ENCODE results near the gene MPC2.

MPC2 gene

DNA sequence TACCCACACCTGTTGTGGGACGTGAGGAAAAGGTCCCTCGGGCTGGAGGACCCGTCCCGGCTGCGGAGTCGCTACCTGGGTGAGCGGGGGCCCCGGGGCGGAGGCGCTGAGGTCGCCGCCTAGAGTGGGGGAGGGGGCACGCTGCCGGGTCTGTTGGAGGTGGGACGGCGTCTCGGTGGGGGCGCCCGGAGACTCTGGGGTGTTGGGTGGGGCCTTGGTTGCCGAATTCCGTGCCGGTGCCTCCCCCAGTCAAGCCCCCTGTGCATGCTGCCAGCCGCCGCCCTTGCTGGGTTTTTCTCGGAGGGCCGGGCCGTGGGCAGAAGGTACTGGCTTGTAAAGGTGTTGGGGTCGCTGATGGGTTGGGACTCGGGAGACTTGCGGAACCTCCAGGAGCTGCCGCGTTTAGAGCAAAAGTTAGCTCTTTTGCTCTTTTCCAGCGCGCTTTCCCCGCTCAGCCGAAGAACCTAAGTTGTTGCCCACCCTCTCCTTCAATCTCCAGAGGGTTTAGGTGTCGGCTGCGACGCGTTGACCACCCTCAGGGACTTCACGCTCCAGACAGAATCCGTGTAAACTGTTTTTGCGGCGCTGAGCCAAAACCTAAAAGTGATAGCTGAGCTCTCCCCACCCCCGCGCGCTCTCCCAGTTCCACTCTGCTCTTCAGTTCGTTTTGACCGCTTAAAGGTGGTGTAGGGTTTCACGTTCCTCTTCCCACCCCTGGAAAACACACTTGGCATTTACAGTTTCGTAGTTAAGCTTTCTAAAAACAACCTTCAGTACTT lies at the start of gene MPC2:
Gene MPC2 (minus strand): TSS at position 143 of the 779 bp plus-strand sequence. CDS start 1,231 bp downstream, outside the sequence.
- DNase-seq = peak; percentile 74

DNA sequence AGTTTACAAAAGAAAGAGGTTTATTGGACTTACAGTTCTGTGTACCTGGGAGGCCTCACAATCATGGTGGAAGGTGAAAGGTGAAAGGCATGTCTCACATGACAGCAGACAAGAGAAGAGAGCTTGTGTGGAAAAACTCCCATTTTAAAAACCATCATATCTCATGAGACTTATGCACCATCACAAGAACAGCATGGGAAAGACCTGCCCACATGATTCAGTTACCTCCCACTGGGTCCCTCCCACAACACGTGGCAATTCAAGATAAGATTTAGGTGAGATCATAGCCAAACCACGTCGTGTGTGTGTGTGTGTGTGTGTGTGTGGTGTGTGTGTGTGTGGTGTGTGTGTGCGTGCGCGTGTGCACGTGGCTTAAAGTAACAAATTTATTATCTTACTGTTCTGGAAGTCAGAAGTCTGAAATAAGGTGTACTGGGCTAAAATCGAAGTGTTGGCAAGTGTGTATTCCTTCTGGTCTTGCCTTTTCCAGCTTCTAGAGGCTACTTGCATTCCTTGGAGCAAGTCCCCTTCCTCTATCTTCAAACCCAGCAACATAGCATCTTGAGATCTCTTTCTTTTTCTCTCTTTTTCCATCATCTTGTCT lies 48.1 kb upstream of the MPC2 start:
- DNase-seq = no peak

GRCh38 chr1:167983797-167984420 lies 47.0 kb upstream of the MPC2 start:
- no peak for DNase-seq

- no peak for DNase-seq
Observed at GRCh38 chr1:167981933-167982332, 45.1 kb upstream of the MPC2 start.

DNA sequence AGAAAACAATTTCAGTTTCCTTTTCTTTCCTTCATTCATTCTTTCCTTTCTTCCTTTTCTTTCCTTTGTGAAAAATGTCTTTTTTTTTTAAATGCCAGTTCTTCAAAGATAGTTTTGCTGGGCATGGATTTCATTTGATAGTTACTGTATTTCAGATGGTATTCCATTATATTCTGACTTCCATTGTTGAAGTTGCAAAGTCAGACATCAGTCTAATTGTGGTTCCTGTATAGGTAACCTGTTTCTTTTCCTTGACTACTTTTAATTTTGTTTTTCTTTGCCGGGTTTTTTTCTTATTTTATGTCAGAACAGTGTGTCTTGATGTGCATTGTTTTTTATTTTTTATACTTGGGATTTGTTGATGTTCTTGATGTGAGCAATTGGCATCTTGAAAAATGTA lies 40.4 kb upstream of the MPC2 start:
- DNase-seq = no peak

- no peak for DNase-seq
Observed at GRCh38 chr1:167974698-167975097, 37.8 kb upstream of the MPC2 start.

DNA sequence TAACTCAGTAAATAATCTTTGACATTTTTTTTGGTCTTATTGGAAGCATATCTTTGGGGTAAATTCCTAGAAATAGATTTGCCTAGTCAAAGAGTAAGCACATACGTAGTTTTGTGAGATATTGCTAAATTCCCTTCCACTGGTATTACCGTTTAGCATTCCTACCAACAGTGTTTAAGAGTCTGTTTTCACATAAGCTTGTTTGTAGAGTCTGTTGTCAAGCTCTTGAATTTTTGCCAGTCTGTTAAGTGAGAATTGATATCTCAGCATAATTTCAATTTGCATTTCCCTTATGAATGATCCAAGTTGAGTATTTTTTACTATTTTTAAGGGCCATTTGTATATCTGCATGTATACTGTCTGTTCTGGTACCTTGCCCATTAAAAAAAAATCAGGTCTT lies 37.0 kb upstream of the MPC2 start:
- DNase-seq = no peak

DNA sequence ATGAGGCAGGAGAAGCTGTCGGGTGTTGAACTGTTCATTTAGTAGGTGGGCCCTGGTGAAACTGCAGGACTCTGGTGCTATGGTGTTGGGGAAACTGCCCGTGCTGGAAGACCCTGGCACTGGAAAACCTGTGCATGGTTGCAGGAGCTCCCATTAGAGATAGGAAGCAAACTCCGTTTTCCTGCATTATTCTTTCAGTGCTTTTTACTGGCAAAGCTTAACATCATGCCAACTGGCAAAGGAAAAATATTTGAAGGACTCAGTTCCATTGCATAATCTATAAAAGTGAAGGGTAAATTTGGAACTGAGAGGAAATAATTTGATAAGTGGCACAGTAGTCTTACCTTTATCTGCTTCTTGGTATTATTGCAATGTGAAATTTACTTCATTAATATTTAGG lies 31.7 kb upstream of the MPC2 start:
- DNase-seq = no peak

GRCh38 chr1:167966050-167966449 lies 29.2 kb upstream of the MPC2 start:
- DNase-seq = no peak

GRCh38 chr1:167964646-167965045 lies 27.8 kb upstream of the MPC2 start:
- DNase-seq = no peak

DNA sequence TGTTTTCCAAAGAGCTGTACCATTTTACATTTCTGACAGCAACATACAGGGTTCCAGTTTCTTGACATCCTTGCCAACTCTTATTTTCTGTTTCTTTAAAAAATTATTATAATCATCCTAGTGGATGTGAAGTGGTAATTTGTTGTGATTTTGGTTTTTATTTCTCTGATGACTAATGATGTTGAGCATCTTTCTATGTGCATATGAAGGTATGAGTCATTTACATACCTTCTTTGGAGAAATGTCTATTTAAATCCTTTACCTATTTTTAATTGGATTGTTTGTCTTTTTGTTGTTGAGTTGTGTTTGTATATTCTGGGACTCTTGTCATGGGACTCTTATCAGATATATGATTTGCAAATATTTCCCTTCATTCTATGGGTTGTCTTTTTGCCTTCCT lies 20.8 kb upstream of the MPC2 start:
- no peak for DNase-seq

DNA sequence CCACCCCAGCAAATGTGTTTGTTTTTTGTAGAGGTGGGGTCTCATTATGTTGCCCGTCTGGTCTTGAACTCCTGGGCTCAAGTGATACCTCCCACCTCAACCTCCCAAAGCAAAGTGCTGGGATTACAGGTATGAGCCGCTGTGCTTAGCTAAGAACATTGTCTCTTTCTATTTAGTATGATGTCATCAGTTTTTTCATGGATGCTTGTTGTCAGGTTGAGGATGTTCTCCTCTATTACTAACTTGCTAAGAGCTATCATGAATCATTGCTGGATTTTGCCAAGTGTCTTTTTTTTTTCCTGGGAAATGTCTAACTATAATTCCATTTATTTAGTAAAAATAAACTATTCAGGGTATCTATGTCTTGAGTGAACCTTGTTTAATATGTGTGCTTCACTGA lies 19.0 kb upstream of the MPC2 start:
- no peak for DNase-seq

GRCh38 chr1:167950569-167950968 lies 13.7 kb upstream of the MPC2 start:
- DNase-seq = no peak

GRCh38 chr1:167949785-167950184 lies 12.9 kb upstream of the MPC2 start:
- DNase-seq = no peak

DNA sequence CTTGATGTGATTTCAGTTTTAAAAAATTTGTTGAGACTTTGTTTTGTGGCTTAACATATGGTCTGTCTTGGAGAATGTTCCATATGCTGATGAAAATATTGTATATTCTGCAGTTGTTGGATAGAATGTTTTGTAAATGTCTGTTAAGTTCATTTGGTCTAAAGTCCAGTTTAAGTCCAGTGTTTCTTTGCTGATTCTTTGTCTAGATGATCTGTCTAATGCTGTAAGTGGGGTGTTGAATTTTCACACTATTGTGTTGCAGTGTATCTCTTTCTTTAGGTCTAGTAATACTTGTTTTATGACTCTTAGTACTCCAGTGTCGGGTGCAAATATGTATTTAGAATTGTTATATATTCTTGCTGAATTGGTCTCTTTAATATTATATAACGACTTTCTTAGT lies 10.9 kb upstream of the MPC2 start:
- DNase-seq = no peak

DNA sequence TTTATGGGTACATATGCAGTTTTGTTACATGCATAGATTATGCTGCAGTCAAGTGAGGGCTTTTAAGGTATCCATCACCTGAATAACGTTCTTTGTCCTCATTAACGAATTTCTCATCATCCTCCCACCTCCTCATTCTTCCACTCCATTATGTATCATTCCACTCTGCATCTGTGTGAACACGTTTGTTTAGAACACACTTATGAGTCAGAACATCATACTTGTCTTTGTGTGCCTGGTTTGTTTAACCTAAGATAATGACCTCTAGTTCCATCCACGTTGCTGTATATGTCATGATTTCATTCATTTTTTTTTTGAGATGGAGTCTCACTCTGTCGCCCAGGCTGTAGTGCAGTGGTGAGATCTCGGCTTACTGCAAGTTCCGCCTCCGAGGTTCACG lies 6.7 kb upstream of the MPC2 start:
- DNase-seq = no peak

GRCh38 chr1:167940264-167940663 lies 3.4 kb upstream of the MPC2 start:
- DNase-seq = no peak

GRCh38 chr1:167938080-167938636 lies 1.3 kb upstream of the MPC2 start:
- DNase-seq = no peak

DNA sequence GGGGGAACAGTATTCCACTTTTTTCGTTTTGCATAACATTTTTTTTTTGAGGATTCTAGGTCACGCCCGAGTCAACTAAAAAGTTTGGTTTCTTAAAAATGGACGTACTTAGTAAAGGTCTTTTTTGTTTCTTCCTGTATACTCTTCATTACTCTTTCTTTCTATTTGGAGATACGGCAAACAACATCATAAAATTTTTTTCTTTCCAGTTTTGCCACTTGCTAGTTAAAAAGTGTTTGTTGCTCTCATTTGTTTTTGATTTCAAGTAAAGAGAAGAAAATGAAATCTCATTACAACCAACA lies 788 bp upstream of the MPC2 start:
- DNase-seq = no peak

DNA sequence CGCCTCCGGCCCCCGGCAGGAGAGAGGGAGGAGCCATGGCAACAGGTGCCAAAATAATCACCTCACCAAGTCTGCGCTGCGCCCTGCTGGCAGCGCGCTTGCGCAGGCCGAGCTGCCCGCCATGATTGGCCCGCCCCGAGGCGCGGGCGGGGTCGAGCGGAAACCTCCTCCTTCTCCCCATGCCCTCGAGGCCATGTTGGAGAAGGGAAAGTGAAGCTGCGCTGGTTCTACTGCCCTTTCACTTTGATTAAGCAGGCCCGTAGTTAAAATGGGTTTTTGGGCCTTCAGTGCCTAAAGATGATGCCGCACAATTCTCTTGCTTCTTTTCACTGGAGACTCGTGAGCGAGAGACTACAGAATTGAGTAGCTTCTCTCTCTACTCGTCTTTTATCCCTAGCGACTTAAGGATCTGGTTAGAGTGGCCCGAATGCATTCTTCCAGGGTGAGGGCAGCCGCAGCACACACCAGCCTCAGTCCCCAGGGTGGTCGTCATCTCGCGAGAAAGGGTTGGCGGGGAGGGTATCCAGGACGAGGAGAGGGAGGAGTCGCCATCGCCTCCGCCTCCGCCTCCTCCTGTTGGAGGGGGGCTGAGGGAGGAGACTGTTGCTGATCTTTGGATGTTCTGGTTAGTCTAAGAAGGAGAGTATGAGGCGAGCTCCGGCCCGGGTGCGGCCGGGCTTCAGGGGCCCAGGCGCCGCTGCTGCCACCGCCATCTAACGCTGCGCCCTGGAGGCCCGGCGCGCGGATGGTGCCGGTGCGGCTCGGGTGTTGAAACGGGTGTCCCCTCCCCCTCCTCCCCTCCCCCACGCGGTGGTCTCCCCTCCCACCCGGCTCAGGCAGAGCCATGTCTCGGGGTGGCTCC lies 573 bp downstream of the MPC2 start, which contains the start of gene DCAF6:
Gene DCAF6 (plus strand): TSS at position 616 of the 862 bp plus-strand sequence. CDS start 229 bp downstream, at position 845.
- peak; percentile 96 for DNase-seq

- DNase-seq = peak; percentile 16
Observed at GRCh38 chr1:167935216-167936067, 1.4 kb downstream of the MPC2 start.
